Smooth muscle cell (in vitro differentiated cells): ENCODE measurements around the gene ARHGAP10. TPM values are rescaled to one million over a fixed set of nuclear protein-coding genes. Genes with fewer than 3 reads are reported as not detected.

Source experiments
- DNase-seq: peaks from one replicate; lab custom pipeline; 2025; ENCODE audit not compliant: unreplicated experiment; lab: John Stamatoyannopoulos, UW
- H2AFZ ChIP-seq: fragments of 200-600 bp; sonication (generic); 2 replicates; pipeline ENCODE4 v1.6.0; 2016; ENCODE audit warnings: antibody characterized with exemption, low read depth, mild to moderate bottlenecking
- H3F3A ChIP-seq: fragments of 200-600 bp; sonication (generic); 2 replicates; pipeline ENCODE4 v1.6.0; 2017; ENCODE audit warnings: antibody characterized with exemption, low read depth
- H3K27ac ChIP-seq: fragments of 200-600 bp; sonication (generic); 2 replicates; pipeline ENCODE4 v1.5.1; 2016; ENCODE audit warnings: low read depth, mild to moderate bottlenecking
- H3K27me3 ChIP-seq: fragments of 200-600 bp; sonication (generic); 2 replicates; pipeline ENCODE4 v1.6.1; 2016; ENCODE audit warnings: low read depth, mild to moderate bottlenecking
- H3K36me3 ChIP-seq: fragments of 200-600 bp; sonication (generic); 2 replicates; pipeline ENCODE4 v1.5.1; 2016; ENCODE audit warnings: low read depth
- H3K4me1 ChIP-seq: fragments of 200-600 bp; sonication (generic); 2 replicates; pipeline ENCODE4 v1.5.1; 2016; ENCODE audit warnings: low read depth
- H3K4me2 ChIP-seq: fragments of 200-600 bp; sonication (generic); 2 replicates; pipeline ENCODE4 v1.6.0; 2016; ENCODE audit warnings: mild to moderate bottlenecking
- H3K4me3 ChIP-seq: fragments of 200-600 bp; sonication (generic); 2 replicates; pipeline ENCODE4 v1.5.1; 2016; ENCODE audit warnings: mild to moderate bottlenecking
- H3K79me2 ChIP-seq: fragments of 200-600 bp; sonication (generic); 2 replicates; pipeline ENCODE4 v1.6.0; 2016; ENCODE audit warnings: low read depth, mild to moderate bottlenecking
- H3K9ac ChIP-seq: fragments of 200-600 bp; sonication (generic); 2 replicates; pipeline ENCODE4 v1.6.0; 2016; ENCODE audit warnings: low read depth
- H3K9me3 ChIP-seq: fragments of 200-600 bp; sonication (generic); replicated peaks from 2 replicates; pipeline ENCODE4 v1.5.1; 2016; ENCODE audit warnings: low read depth
- H4K20me1 ChIP-seq: fragments of 200-600 bp; sonication (generic); 2 replicates; pipeline ENCODE4 v1.6.0; 2016; ENCODE audit warnings: low read depth
- WGBS: methylation state at CpG from one replicate; pipeline ENCODE4 v1.1.7; 2016; ENCODE audit warnings: low lambda C conversion rate; 5-methylcytosine and 5-hydroxymethylcytosine counted together
- polyA plus RNA-seq: library from polyadenylated mRNA; unstranded; fragments of >200 nt; fragmentation: Nextera tagmentation; extraction: Ambion mirVana; gene quantifications from 2 replicates; pipeline ENCODE4 v1.2.1, GENCODE V29; 2016
- total RNA-seq: library from RNA; depleted of rRNA; stranded (reverse); fragments of >200 nt; gene quantifications from 2 replicates; pipeline ENCODE4 v1.2.3, GENCODE V29; 2014
- TF ChIP-seq, protein P1 (sequence below): fragments of 200-600 bp; sonication (generic); IDR thresholded peaks from 2 replicates; pipeline ENCODE4 v1.5.1; 2017; ENCODE audit warnings: borderline replicate concordance, mild to moderate bottlenecking, antibody characterized with exemption; ENCODE audit not compliant: insufficient read depth, poor library complexity, severe bottlenecking

ARHGAP10 gene
- total and polyA plus RNA-seq, 2 experiments from 2014 or later, result 6.2 to 11.6 TPM

DNA sequence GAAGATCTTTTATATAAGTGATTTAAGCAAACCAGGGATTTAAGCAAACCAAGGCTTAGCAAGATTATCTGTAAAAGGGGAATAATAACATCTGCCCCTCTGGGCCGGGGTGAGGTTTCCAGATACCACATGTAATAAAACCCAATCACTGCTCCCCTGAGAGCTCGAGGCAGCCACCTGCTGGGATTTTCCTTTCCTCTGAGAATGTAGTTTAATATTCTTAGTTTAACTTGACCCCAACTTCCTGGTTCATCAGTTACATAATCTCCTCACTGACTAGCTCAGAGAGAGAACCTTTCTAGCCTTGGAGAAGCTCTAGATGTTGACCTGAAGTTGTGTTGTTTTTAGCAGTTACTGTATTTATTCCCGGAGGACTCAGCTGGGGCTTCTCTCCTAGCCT is 322.4 kb downstream of the ARHGAP10 start:
- TF ChIP-seq, protein P1, sequence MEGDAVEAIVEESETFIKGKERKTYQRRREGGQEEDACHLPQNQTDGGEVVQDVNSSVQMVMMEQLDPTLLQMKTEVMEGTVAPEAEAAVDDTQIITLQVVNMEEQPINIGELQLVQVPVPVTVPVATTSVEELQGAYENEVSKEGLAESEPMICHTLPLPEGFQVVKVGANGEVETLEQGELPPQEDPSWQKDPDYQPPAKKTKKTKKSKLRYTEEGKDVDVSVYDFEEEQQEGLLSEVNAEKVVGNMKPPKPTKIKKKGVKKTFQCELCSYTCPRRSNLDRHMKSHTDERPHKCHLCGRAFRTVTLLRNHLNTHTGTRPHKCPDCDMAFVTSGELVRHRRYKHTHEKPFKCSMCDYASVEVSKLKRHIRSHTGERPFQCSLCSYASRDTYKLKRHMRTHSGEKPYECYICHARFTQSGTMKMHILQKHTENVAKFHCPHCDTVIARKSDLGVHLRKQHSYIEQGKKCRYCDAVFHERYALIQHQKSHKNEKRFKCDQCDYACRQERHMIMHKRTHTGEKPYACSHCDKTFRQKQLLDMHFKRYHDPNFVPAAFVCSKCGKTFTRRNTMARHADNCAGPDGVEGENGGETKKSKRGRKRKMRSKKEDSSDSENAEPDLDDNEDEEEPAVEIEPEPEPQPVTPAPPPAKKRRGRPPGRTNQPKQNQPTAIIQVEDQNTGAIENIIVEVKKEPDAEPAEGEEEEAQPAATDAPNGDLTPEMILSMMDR, result no peak
- no peak overlapping the region for H3K27ac ChIP-seq
- H3K4me2 ChIP-seq, result no peak overlapping the region
- no peak for DNase-seq
- H3K9me3 ChIP-seq, result no peaks in the 10 kb centered on the region
- H3K36me3 ChIP-seq, result no peaks in the 10 kb centered on the region
- no peaks in the 10 kb centered on the region for H3F3A ChIP-seq
- no peak overlapping the region for H3K9ac ChIP-seq
- H4K20me1 ChIP-seq, result peaks cover 9% of the 10 kb centered on the region
- no peak overlapping the region for H2AFZ ChIP-seq
- no peaks in the 10 kb centered on the region for H3K4me1 ChIP-seq
- H3K27me3 ChIP-seq, result no peaks in the 10 kb centered on the region
- WGBS, result 87% methylated on average over 3 of the region's 3 CpGs
- no peaks in the 10 kb centered on the region for H3K79me2 ChIP-seq
- H3K4me3 ChIP-seq, result no peak overlapping the region

DNA sequence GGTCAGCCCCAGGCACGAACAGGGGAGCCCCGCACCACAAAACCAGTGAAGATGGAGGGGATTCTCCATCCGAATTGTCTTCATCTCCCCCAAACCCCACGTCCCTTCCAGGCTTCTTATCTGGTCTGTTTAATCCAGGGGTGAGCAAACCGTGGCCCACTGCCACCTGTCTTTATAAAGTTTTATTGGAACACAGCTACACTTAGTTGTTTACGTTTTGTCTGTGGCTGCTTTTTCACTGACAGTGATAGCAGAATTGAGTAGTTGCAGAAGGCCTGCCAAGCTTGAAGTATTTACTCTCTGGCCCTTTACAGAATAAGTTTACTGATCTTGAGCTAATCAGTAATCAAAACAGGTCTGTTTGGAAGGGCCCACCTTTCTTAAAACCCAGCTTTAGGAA is 324.0 kb downstream of the ARHGAP10 start:
- Histone ChIP-seq H3F3A (no peaks in the 10 kb centered on the region), H3K4me2 (no peak overlapping the region), H3K4me1 (no peaks in the 10 kb centered on the region), H3K36me3 (no peaks in the 10 kb centered on the region), H3K27ac (no peak overlapping the region), H3K4me3 (no peak overlapping the region), H3K9ac (no peak overlapping the region), H2AFZ (no peak overlapping the region), H3K27me3 (no peaks in the 10 kb centered on the region), H3K79me2 (no peaks in the 10 kb centered on the region), H3K9me3 (no peaks in the 10 kb centered on the region), H4K20me1 (peaks cover 9% of the 10 kb centered on the region)
- TF ChIP-seq, protein P1, result no peak
- no peak for DNase-seq
- WGBS, result 73% methylated on average over 6 of the region's 6 CpGs

DNA sequence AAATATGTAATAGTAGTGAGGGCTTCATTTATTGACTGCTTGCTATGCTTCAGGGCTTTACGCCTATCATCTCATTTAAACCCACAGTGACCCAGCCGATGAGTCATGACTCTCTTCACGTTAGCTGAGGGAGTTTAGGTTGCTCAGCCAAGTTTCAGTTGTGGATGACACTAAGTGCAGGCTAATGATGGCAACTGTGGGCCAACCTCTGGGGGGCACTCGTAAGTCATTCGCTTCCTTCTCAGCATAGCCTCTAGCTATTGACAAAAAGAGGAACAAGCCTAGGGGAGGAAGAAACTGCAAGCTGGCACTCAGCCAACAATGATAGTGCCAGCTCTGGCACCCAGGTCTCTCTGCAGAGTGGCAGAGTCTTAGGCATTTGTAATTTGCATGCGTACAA is 325.0 kb downstream of the ARHGAP10 start:
- no peak overlapping the region for H2AFZ ChIP-seq
- TF ChIP-seq, protein P1, result no peak
- no peak overlapping the region for H3K27ac ChIP-seq
- no peaks in the 10 kb centered on the region for H3K9me3 ChIP-seq
- WGBS, result 53% methylated on average over 6 of the region's 6 CpGs
- peaks cover 9% of the 10 kb centered on the region for H4K20me1 ChIP-seq
- no peak for DNase-seq
- no peak overlapping the region for H3K9ac ChIP-seq
- no peaks in the 10 kb centered on the region for H3K27me3 ChIP-seq
- no peaks in the 10 kb centered on the region for H3K4me1 ChIP-seq
- H3K4me3 ChIP-seq, result no peak overlapping the region
- H3K79me2 ChIP-seq, result no peaks in the 10 kb centered on the region
- no peak overlapping the region for H3K4me2 ChIP-seq
- H3K36me3 ChIP-seq, result no peaks in the 10 kb centered on the region
- H3F3A ChIP-seq, result no peaks in the 10 kb centered on the region

DNA sequence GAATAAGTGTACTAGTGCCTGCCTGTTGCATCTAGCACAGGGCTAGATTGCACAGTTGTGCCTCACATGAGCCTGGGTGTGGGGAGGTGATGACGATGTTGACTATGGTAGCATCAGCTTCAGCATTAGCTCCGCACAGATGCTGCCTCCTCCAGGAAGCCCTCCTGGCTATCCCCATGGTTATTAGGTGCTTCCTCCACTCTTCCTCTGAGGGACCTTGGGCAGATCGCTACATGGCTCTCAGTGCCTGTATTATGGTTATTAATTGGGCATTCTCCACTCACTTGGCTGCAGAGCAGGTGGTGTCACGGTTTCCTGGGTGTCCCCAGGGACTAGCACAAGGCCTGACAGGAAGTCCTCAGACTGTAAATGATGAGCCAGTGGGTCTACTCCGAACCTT is 325.6 kb downstream of the ARHGAP10 start:
- Histone ChIP-seq H3F3A (no peaks in the 10 kb centered on the region), H3K4me1 (no peaks in the 10 kb centered on the region), H3K27ac (no peak overlapping the region), H3K27me3 (no peaks in the 10 kb centered on the region), H3K4me3 (no peak overlapping the region), H3K4me2 (no peak overlapping the region), H3K9me3 (no peaks in the 10 kb centered on the region), H2AFZ (no peak overlapping the region), H3K79me2 (no peaks in the 10 kb centered on the region), H3K36me3 (no peaks in the 10 kb centered on the region), H3K9ac (no peak overlapping the region), H4K20me1 (peaks cover 11% of the 10 kb centered on the region)
- 98% methylated on average over 5 of the region's 5 CpGs for WGBS
- no peak for DNase-seq
- TF ChIP-seq, protein P1, result no peak
